ENCODE data around the gene ZNF736.
"Not testable (repeated sequence)": the region's sequence is repeated elsewhere in the genome, so short reads cannot be mapped to it uniquely, and the experiment has no call there.

Gene ZNF736

DNA sequence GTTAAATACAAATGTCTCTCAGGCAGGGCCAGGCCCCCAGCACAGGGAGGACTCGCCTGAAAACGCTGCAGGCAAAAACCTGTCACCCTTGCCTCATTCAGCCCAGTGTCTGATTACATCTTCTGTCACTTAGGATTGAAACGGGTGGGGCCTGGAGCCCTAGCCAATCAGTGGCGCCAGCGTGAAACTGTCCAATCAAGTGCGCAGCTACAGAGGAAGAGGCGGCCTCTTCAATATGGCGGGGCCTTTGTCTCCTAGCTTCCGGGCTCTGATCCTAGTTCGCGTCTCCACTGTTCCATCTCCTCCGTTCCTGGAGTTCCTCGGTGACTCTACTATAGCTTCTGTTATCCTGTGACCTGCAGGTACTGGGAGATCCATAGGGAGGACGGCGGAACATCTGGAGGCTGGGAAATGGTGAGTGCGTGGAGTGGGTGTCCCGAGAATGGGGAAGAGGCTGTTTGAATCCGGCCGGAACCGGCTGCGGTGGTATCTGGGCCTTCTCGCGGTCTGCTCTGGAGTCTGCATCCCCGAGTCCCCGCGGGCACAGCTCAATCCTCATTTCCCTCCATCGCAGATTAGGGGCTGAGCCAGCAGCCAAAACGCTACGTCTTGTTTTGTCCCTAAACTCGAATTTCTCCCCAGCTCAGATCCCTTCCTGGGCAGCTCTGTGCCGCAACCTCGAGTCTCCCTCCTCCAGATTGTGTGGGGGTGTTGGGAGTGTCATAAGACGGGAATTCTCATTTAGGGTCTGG, at the start of gene ZNF736:
TSS of gene ZNF736 (plus strand) at position 222 of the 752 bp plus-strand sequence. CDS start at position 412, 190 bp downstream.
- TF ChIP-seq, protein P1, sequence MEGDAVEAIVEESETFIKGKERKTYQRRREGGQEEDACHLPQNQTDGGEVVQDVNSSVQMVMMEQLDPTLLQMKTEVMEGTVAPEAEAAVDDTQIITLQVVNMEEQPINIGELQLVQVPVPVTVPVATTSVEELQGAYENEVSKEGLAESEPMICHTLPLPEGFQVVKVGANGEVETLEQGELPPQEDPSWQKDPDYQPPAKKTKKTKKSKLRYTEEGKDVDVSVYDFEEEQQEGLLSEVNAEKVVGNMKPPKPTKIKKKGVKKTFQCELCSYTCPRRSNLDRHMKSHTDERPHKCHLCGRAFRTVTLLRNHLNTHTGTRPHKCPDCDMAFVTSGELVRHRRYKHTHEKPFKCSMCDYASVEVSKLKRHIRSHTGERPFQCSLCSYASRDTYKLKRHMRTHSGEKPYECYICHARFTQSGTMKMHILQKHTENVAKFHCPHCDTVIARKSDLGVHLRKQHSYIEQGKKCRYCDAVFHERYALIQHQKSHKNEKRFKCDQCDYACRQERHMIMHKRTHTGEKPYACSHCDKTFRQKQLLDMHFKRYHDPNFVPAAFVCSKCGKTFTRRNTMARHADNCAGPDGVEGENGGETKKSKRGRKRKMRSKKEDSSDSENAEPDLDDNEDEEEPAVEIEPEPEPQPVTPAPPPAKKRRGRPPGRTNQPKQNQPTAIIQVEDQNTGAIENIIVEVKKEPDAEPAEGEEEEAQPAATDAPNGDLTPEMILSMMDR (conservative IDR thresholded peaks at IDR 0.05; ENCODE audit: low read depth, low read length): no peak
- Histone ChIP-seq H3K4me3 (IDR thresholded peaks at IDR 0.05; ENCODE audit: insufficient read depth, low read depth, low read length) (no peak within 1 kb of the TSS), H3K27me3 (ENCODE audit: insufficient read depth, low read depth) (no peaks in the 10 kb centered on the region), H3K36me3 (ENCODE audit: insufficient read depth) (no peaks in the 10 kb centered on the region), H4K20me1 (ENCODE audit: insufficient read depth) (no peaks in the 10 kb centered on the region), H3K4me1 (ENCODE audit: low read depth, poor library complexity, severe bottlenecking) (no peaks in the 10 kb centered on the region), H3K4me2 (no peak within 1 kb of the TSS), H3K27ac (no peak within 1 kb of the TSS), H3K79me2 (ENCODE audit: insufficient read depth, low read depth) (no peaks in the 10 kb centered on the region), H3K9ac (no peak within 1 kb of the TSS), H2AFZ (ENCODE audit: low read depth) (no peak within 1 kb of the TSS)

DNA sequence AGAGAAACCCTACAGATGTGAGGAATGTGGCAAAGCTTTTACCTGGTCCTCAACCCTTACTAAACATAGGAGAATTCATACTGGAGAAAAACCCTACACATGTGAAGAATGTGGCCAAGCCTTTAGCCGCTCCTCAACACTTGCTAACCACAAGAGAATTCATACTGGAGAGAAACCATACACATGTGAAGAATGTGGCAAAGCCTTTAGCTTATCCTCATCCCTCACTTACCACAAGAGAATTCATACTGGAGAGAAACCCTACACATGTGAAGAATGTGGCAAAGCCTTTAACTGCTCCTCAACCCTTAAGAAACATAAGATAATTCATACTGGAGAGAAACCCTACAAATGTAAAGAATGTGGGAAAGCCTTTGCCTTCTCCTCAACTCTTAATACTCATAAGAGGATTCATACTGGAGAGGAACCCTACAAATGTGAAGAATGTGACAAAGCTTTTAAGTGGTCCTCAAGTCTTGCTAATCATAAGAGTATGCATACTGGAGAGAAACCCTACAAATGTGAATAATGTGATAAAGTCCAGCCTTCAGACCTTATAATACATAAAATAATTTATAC, 47.3 kb upstream of the ZNF736 start:
- Histone ChIP-seq H3K27ac (no peak overlapping the region), H3K27me3 (ENCODE audit: insufficient read depth, low read depth) (no peaks in the 10 kb centered on the region), H3K4me2 (no peak overlapping the region), H3K36me3 (ENCODE audit: insufficient read depth) (no peaks in the 10 kb centered on the region), H2AFZ (ENCODE audit: low read depth) (no peak overlapping the region), H4K20me1 (ENCODE audit: insufficient read depth) (no peaks in the 10 kb centered on the region), H3K4me3 (IDR thresholded peaks at IDR 0.05; ENCODE audit: insufficient read depth, low read depth, low read length) (no peak overlapping the region), H3K4me1 (ENCODE audit: low read depth, poor library complexity, severe bottlenecking) (no peaks in the 10 kb centered on the region), H3K79me2 (ENCODE audit: insufficient read depth, low read depth) (no peaks in the 10 kb centered on the region), H3K9ac (no peak overlapping the region)
- TF ChIP-seq, protein P1 (conservative IDR thresholded peaks at IDR 0.05; ENCODE audit: low read depth, low read length): no peak

GRCh38 chr7:64277630-64278029, 36.1 kb upstream of the ZNF736 start:
- Histone ChIP-seq H3K36me3 (ENCODE audit: insufficient read depth) (no peaks in the 10 kb centered on the region), H4K20me1 (ENCODE audit: insufficient read depth) (no peaks in the 10 kb centered on the region), H3K9ac (no peak overlapping the region), H3K4me1 (ENCODE audit: low read depth, poor library complexity, severe bottlenecking) (no peaks in the 10 kb centered on the region), H3K4me3 (IDR thresholded peaks at IDR 0.05; ENCODE audit: insufficient read depth, low read depth, low read length) (no peak overlapping the region), H3K27me3 (ENCODE audit: insufficient read depth, low read depth) (no peaks in the 10 kb centered on the region), H3K79me2 (ENCODE audit: insufficient read depth, low read depth) (no peaks in the 10 kb centered on the region), H3K27ac (no peak overlapping the region), H2AFZ (ENCODE audit: low read depth) (no peak overlapping the region), H3K4me2 (no peak overlapping the region)
- TF ChIP-seq, protein P1 (conservative IDR thresholded peaks at IDR 0.05; ENCODE audit: low read depth, low read length): no peak

DNA sequence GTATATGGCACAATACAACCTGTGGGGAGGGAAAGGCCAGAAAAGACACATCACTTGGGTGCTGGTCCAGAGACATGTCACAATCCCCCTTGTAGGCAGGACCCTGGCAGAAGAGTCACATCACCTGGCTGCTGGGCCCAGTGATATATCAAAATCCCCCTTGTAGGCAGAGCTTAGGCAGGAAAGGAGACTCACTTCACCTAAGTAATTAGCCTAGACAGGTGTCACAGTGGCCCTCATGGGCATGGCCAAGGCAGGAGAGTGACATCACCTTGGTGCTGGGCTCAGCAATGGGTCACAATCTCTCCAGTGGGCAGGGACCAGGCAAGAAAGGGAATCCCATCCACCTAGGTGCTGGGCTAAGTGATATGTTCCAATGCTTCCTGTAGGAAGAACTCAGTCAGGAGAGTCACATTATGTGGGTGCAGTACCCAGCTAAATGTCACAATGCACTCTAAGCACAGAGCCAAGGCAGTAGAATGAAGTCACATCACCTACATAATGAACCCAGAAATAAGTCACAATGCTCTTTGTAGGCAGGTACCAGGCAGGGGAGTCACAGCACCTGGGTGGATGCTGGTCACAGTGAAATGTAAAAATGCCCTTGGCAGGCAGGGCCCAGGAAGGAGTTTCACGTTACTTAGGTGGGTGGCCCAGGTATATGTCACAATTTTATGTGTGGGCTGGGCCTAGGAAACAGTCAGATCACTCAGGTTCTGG, 18.9 kb upstream of the ZNF736 start:
- no peak overlapping the region for H3K9ac ChIP-seq
- H3K4me2 ChIP-seq: no peak overlapping the region
- H2AFZ ChIP-seq (ENCODE audit: low read depth): no peak overlapping the region
- no peak overlapping the region for H3K4me3 ChIP-seq (IDR thresholded peaks at IDR 0.05; ENCODE audit: insufficient read depth, low read depth, low read length)
- H3K36me3 ChIP-seq (ENCODE audit: insufficient read depth): no peaks in the 10 kb centered on the region
- H3K4me1 ChIP-seq (ENCODE audit: low read depth, poor library complexity, severe bottlenecking): no peaks in the 10 kb centered on the region
- no peaks in the 10 kb centered on the region for H3K79me2 ChIP-seq (ENCODE audit: insufficient read depth, low read depth)
- H3K27ac ChIP-seq: no peak overlapping the region
- H3K27me3 ChIP-seq (ENCODE audit: insufficient read depth, low read depth): no peaks in the 10 kb centered on the region
- TF ChIP-seq, protein P1 (conservative IDR thresholded peaks at IDR 0.05; ENCODE audit: low read depth, low read length): no peak
- H4K20me1 ChIP-seq (ENCODE audit: insufficient read depth): no peaks in the 10 kb centered on the region

DNA sequence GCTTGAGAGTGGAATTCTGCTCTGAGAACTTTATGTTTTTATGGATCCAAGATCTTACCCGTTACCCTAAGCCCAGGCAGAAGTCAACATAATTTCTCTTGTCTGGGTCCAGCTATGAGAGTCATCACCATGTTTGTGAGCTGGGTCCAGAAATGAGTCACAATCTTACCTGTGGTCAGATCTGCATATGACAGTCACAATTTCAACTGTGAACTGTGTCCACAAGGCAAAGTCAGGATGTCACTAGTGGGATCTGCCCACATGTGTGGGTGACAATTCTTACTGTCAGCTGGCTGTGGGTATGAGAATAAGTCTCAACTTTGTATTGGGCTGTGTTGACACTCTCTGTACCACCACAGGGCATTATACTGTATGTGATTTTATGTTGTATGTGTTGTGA, 16.3 kb upstream of the ZNF736 start:
- H3K9ac ChIP-seq; H2AFZ ChIP-seq (ENCODE audit: low read depth); H4K20me1 ChIP-seq (ENCODE audit: insufficient read depth); H3K79me2 ChIP-seq (ENCODE audit: insufficient read depth, low read depth); H3K4me1 ChIP-seq (ENCODE audit: low read depth, poor library complexity, severe bottlenecking); H3K27ac ChIP-seq; H3K4me3 ChIP-seq (IDR thresholded peaks at IDR 0.05; ENCODE audit: insufficient read depth, low read depth, low read length); H3K36me3 ChIP-seq (ENCODE audit: insufficient read depth); H3K4me2 ChIP-seq; H3K27me3 ChIP-seq (ENCODE audit: insufficient read depth, low read depth): not testable (repeated sequence)
